HG02840 (cell line): ENCODE data around the gene LHX4.

ENCODE experiments used
- ATAC-seq: cut with Tn5 transposase; IDR thresholded peaks from one replicate; pipeline ENCODE4 v1.9.1; 2021; ENCODE audit warnings: mild to moderate bottlenecking, moderate library complexity, moderate number of reproducible peaks; ENCODE audit not compliant: unreplicated experiment, low FRiP score

Gene LHX4

DNA sequence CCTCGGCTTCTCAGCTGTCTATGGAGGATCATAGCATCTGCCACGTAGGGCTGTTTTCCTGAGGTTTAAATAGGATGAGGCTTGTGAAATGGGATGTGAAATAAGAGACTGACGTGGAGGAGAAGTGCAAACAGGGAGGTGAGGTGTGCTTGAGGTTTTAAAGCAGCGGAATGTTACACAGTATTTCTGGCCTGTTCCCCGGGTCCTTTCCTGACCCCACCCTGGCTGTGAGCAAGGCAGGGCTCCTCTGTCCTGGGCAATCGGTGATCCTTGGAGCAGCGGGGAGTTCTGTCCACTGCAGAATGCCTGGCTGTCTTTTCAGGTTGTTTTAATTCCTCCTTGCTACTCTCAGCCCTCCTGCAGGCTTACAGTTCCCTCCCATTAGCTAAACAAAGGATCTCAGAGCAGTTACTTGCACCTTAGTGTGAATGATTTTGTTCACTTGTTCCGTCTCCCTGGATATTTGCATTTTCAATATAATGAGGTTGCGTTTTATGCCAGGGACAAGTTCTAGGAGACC is 38.6 kb downstream of the LHX4 start:
- ATAC-seq = no peak

GRCh38 chr1:180269645-180270529 is 39.8 kb downstream of the LHX4 start:
- ATAC-seq = no peak

- no peak for ATAC-seq
These were observed 40.6 kb downstream of the LHX4 start for GRCh38 chr1:180270530-180271271.

DNA sequence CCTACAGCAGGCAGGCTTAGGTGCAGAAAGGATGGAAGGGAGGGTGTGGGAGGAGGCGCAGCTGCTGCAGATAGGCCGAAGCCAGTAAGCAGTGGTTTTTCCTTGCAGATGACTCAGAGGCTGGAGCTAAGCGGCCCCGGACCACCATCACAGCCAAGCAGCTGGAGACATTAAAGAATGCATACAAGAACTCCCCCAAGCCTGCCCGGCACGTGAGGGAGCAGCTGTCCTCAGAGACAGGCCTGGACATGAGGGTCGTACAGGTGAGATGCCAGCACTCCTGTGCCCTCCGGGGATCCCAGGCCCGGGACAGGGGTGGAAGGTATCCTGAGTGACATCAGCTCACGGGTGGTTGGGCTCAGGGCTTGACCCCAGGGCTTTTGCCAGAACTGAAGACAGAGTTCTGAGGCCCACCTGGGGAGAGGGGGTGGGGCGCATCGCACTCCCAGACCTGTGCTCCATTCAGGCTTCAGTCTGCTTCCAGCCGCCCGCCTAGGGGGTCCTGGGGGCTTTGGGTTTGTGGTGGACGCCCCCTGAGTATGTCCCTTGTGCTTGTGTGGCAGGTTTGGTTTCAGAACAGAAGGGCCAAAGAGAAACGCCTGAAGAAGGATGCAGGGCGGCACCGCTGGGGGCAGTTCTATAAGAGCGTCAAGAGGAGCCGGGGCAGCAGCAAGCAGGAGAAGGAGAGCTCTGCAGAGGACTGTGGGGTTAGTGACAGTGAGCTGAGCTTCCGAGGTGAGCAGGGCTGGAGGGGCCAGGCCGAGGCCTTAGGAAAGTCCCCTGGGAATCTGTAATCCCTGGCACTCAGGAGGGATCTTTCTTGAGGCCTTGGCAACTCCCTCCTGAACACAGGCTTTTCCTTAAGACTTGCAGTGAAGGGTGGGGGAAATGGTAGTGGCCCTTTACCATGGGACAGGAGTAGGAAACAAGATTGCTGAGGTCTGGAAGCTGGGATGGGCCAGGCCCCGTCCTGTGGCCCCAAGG is 41.5 kb downstream of the LHX4 start:
- ATAC-seq = no peak

DNA sequence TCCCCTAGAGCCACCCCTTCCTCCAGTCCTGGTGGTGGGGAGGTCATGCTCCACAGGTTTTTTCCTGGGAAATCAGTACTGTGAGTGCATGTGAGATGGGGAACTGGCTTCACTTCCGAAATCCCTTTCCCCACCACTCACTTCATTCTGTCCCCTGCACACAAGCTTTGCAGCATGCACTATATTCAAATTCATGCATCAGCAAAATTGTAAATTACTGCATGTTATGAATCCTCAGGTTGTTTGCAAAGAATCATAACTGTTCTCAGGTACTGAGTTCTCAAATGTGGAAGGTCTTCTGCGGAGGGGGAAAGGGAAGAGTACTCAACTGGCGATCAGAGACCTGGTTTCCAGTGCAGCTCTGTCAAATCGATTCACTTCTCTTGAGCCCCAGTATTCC is 42.3 kb downstream of the LHX4 start:
- ATAC-seq = no peak

GRCh38 chr1:180273066-180273465 is 43.0 kb downstream of the LHX4 start:
- ATAC-seq = no peak

DNA sequence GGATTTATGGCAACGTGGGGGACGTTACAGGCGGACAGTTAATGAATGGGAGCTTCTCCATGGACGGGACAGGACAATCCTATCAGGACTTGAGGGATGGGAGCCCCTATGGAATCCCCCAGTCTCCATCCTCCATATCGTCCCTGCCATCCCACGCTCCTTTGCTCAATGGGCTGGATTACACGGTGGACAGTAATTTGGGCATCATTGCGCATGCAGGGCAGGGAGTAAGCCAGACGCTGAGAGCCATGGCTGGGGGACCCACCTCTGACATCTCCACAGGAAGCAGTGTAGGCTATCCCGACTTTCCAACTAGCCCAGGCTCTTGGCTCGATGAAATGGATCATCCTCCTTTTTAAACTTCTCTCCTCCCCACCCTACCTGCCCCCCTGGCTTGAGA is 44.2 kb downstream of the LHX4 start:
- ATAC-seq = no peak

GRCh38 chr1:180275726-180276125 is 45.7 kb downstream of the LHX4 start:
- no peak for ATAC-seq

DNA sequence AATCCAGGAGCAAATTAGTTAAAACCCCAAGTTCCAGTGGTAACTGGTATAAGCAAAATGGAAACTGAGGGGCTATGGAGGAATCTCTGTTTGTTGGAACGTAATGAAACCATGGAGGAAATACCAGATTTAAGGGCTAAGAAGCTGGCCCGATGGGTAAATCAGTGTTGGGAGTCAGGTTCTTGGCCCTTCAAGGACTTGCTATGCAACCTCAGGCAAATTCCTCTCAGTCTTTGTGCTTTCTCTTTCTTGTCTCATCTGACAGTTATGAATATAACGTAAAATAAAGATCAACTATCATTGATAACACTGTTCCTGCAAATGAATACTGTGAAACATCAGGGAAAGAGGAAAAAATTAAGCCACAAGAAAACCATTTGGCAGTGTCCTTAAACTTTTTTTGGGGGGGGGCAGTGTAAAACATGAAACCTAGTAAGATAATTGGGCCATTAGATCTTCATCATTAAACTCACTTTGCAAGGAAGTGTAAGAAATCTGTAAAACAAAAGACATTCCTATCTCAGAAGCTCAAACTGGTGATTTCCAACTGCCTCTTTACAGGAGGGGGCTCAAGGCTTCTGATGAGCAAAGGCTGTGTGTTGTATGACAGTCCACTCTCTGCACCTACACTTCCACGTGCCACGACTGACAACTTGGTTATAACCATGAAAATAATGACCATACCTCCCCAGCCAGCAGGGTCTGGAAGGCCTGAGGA is 47.6 kb downstream of the LHX4 start:
- ATAC-seq = no peak

DNA sequence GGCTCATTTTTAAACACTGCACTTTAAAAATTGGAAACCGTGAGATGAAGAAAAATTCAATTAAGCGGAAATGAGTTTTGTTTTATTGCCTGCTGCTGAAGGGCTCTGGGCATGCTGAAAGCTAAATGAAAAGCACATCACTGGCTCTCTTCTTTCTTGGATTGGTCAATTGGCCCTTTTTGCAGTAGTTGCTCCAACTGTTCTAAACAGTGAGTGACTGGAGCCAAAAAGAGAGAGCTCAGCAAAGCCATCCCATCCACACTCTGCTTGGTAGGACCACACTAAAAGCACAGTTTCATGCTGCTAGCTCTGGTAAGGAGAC is 48.1 kb downstream of the LHX4 start:
- ATAC-seq = no peak

DNA sequence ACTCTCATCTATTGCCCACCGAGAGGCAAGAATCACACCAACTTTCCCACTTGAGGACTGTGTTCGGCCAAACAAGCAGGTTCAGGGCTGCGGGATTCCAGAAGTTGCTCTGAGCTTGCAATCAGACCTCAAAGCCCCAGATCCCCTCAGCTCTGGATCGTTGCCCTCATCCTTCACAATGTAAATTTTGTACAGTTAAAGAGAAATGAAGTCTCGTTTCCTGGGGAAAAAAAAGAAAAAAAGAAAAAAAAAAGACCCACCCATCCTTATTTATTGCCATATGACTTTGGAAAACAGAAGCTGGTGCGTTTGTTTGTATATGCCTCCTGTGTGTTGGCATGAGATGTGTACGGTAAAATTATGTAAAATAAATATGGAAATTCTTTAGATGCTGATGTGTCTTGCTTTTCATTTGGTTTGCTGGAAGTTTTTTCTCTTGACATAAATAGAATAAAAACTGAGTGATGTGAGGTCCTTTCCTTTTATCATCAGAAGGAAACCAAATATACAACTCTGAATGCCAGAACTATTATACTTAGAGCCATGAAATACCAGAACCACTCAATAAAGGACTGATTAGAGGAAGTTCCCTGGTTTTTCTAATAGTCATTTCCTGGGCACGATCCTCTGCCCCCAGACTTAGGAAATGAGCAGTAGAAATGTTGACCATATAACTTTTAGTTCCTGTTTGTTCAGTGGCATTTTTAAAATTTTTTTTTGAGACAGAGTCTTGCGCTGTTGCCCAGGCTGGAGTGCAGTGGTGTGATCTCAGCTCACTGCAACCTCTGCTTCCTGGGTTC is 48.7 kb downstream of the LHX4 start:
- ATAC-seq = no peak

DNA sequence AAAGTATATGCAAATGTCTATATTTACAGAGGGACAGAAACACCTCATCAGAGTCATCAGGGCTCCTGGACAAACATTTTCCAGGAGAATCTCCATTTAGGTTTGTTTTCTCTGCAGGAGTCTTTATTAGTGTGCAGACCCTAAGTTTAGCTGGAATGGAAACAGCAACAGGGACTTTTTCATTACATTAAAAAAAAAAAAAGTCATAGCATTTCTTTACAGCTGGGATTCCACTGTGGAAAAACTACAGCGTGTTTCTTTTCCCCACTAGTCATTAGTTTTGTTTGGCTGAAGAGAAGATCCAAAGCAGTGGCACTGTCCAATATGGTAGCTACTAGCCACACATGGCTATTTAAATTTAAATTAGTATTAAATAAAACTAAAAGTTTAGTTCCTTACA is 49.6 kb downstream of the LHX4 start:
- ATAC-seq = no peak

GRCh38 chr1:180280617-180281016 is 50.6 kb downstream of the LHX4 start:
- ATAC-seq = no peak

GRCh38 chr1:180281490-180281889 is 51.4 kb downstream of the LHX4 start:
- no peak for ATAC-seq

DNA sequence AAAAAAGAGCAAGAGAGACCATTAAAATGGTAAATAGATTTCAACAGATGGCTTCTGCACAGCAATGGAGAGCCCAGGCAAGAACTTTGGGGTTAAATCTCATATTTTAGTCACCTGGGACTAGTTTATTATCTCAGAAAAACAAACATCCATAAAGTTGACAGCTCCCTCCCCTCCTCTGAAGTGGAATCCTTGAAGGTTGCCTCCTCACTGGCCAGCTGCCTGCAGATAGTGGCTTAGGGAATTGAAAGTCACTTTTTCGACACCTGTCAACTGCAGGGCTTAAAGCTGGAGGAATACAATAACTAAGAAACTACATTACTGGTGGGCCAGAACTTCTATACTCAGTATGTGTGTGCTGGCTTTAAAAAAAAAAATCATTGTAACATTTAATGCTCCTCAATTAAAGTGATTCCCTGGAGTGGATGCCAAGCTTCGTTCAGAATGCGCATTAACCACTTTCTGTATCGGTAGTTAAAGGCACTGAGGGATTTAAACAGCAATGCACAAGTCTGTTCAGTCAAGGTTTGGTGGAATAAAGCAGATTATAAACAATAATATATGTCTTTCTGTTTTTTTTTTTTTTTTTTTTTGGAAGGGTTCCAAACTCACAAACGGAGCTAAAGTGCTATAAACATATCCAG is 52.5 kb downstream of the LHX4 start:
- no peak for ATAC-seq

DNA sequence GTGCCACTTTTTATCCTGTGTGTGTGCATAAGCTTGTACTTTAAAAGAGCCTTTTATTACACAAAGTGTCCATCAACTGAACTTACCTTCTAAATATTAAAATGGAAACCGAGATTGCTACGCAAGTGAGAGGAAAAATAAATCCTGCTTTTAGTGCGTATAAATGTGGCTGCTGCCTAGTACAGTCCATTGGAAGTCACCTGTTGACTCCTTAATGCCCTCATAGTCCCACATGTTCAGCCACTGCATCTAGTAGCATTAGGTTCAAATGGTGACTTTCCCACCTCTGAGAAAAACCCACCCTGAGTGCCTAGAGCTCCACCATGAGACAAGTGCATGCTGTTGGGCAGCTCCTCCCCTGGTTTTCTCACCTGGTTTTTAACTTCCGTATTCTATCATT is 53.0 kb downstream of the LHX4 start:
- ATAC-seq = no peak

- no peak for ATAC-seq
These were observed 56.4 kb downstream of the LHX4 start for GRCh38 chr1:180286417-180286816.

GRCh38 chr1:180287988-180288705 is 58.1 kb downstream of the LHX4 start:
- no peak for ATAC-seq
